Measurements from ENCODE around the gene FAR2.
"Not testable (repeated sequence)": the region's sequence is repeated elsewhere in the genome, so short reads cannot be mapped to it uniquely, and the experiment has no call there.

DNA sequence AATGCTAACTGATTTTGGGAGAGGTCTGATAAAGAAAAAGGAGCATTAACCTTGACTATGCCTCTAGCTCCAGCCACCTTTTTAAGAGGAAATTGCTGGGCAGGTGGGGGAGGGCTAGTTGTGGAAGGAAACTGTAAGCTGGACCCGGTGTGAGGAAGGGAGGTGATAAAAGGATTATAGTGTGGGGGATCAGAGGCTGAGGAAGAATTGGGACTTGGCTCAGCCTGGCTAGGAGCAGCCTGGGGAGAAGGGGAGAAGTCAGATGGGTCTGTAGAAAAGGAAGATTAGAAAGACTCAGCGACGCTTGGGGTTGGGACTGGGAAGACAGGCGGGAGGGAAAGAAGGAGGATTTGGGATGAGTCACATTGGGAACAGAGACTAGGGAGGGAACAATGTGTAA, 10.2 kb upstream of the FAR2 start:
- TF ChIP-seq, protein P1, sequence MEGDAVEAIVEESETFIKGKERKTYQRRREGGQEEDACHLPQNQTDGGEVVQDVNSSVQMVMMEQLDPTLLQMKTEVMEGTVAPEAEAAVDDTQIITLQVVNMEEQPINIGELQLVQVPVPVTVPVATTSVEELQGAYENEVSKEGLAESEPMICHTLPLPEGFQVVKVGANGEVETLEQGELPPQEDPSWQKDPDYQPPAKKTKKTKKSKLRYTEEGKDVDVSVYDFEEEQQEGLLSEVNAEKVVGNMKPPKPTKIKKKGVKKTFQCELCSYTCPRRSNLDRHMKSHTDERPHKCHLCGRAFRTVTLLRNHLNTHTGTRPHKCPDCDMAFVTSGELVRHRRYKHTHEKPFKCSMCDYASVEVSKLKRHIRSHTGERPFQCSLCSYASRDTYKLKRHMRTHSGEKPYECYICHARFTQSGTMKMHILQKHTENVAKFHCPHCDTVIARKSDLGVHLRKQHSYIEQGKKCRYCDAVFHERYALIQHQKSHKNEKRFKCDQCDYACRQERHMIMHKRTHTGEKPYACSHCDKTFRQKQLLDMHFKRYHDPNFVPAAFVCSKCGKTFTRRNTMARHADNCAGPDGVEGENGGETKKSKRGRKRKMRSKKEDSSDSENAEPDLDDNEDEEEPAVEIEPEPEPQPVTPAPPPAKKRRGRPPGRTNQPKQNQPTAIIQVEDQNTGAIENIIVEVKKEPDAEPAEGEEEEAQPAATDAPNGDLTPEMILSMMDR (IDR thresholded peaks at IDR 0.05), result not testable (repeated sequence)
- not testable (repeated sequence) for TF ChIP-seq POLR2AphosphoS5, POLR2A (IDR thresholded peaks at IDR 0.05)
